H9 (cell line): ENCODE measurements around the gene VEGFB. TPM values are rescaled to one million over a fixed set of nuclear protein-coding genes. Genes with fewer than 3 reads are reported as not detected.

Experiments
- DNase-seq: peaks from one replicate; pipeline ENCODE4 v3.0.0-alpha.2; 2017
- H2AFZ ChIP-seq: one replicate; pipeline ENCODE4 v1.6.1; 2013; ENCODE audit warnings: mild to moderate bottlenecking, low read length, control low read depth, moderate library complexity
- H2AK5ac ChIP-seq: 2 replicates; pipeline ENCODE4 v1.6.1; 2013; ENCODE audit warnings: low read length, control low read depth, mixed read lengths; ENCODE audit not compliant: insufficient read length
- H2BK120ac ChIP-seq: one replicate; pipeline ENCODE4 v1.6.1; 2013; ENCODE audit warnings: low read depth, mild to moderate bottlenecking, low read length, control low read depth, inconsistent platforms; ENCODE audit not compliant: poor library complexity, severe bottlenecking
- H2BK12ac ChIP-seq: 2 replicates; pipeline ENCODE4 v1.6.1; 2013; ENCODE audit warnings: low read length, control low read depth, mixed read lengths, low read depth; ENCODE audit not compliant: insufficient read length
- H2BK15ac ChIP-seq: 2 replicates; pipeline ENCODE4 v1.6.1; 2013; ENCODE audit warnings: low read depth, low read length, control low read depth
- H2BK20ac ChIP-seq: one replicate; pipeline ENCODE4 v1.6.1; 2013; ENCODE audit warnings: low read depth, mild to moderate bottlenecking, low read length, control low read depth, inconsistent platforms; ENCODE audit not compliant: poor library complexity, severe bottlenecking
- H2BK5ac ChIP-seq: 2 replicates; pipeline ENCODE4 v1.6.1; 2013; ENCODE audit warnings: low read length, control low read depth, mixed read lengths; ENCODE audit not compliant: insufficient read length
- H3K14ac ChIP-seq: 2 replicates; pipeline ENCODE4 v1.6.1; 2013; ENCODE audit warnings: low read length, control low read depth; ENCODE audit not compliant: insufficient read depth
- H3K18ac ChIP-seq: 2 replicates; pipeline ENCODE4 v1.6.1; 2013; ENCODE audit warnings: low read depth, mild to moderate bottlenecking, mixed read lengths, low read length, control low read depth; ENCODE audit not compliant: insufficient read length
- H3K23ac ChIP-seq: 2 replicates; pipeline ENCODE4 v1.6.1; 2013; ENCODE audit warnings: low read length, control low read depth, mixed read lengths, low read depth; ENCODE audit not compliant: insufficient read length
- H3K23me2 ChIP-seq: 2 replicates; pipeline ENCODE4 v1.6.1; 2013; ENCODE audit warnings: low read depth, mild to moderate bottlenecking, mixed read lengths, low read length, control low read depth; ENCODE audit not compliant: insufficient read length, poor library complexity, severe bottlenecking
- H3K27ac ChIP-seq: 2 replicates; pipeline ENCODE4 v1.5.1; 2013; ENCODE audit warnings: low read length, control low read depth, mixed read lengths, low read depth; ENCODE audit not compliant: insufficient read length
- H3K27me3 ChIP-seq: 2 replicates; pipeline ENCODE4 v1.6.1; 2013; ENCODE audit warnings: low read length, control low read depth, inconsistent platforms; ENCODE audit not compliant: insufficient read depth
- H3K4ac ChIP-seq: 2 replicates; pipeline ENCODE4 v1.6.1; 2013; ENCODE audit warnings: low read depth, mild to moderate bottlenecking, control low read depth, inconsistent platforms, low read length, moderate library complexity
- H3K4me1 ChIP-seq: 2 replicates; pipeline ENCODE4 v1.6.1; 2013; ENCODE audit warnings: low read length, control low read depth, inconsistent platforms; ENCODE audit not compliant: insufficient read depth
- H3K4me2 ChIP-seq: 2 replicates; pipeline ENCODE4 v1.6.1; 2013; ENCODE audit warnings: low read length, control low read depth, mixed read lengths; ENCODE audit not compliant: insufficient read length, insufficient read depth
- H3K56ac ChIP-seq: 2 replicates; pipeline ENCODE4 v1.6.1; 2013; ENCODE audit warnings: low read depth, mild to moderate bottlenecking, mixed read lengths, low read length, control low read depth; ENCODE audit not compliant: insufficient read length
- H3K79me1 ChIP-seq: 2 replicates; pipeline ENCODE4 v1.6.1; 2013; ENCODE audit warnings: low read depth, mild to moderate bottlenecking, moderate library complexity, low read length, control low read depth, inconsistent platforms; ENCODE audit not compliant: insufficient read depth, poor library complexity, severe bottlenecking
- H3K79me2 ChIP-seq: 2 replicates; pipeline ENCODE4 v1.6.1; 2013; ENCODE audit warnings: low read length, control low read depth, inconsistent platforms; ENCODE audit not compliant: insufficient read depth
- H3K9ac ChIP-seq: 2 replicates; pipeline ENCODE4 v1.6.1; 2013; ENCODE audit warnings: low read length, control low read depth, mixed read lengths; ENCODE audit not compliant: insufficient read length; ENCODE audit errors: extremely low read depth
- H3K9me3 ChIP-seq: one replicate; pipeline ENCODE4 v1.6.1; 2013; ENCODE audit warnings: low read depth, low read length, inconsistent platforms; ENCODE audit not compliant: control insufficient read depth
- H3T11ph ChIP-seq: one replicate; pipeline ENCODE4 v1.6.1; 2013; ENCODE audit warnings: mild to moderate bottlenecking, low read length, control low read depth, inconsistent platforms
- H4K20me1 ChIP-seq: one replicate; pipeline ENCODE4 v1.6.1; 2013; ENCODE audit not compliant: control insufficient read depth, insufficient read length, insufficient read depth
- H4K5ac ChIP-seq: 2 replicates; pipeline ENCODE4 v1.6.1; 2013; ENCODE audit warnings: low read depth, mild to moderate bottlenecking, mixed read lengths, low read length, control low read depth; ENCODE audit not compliant: insufficient read length
- H4K8ac ChIP-seq: replicated peaks from 2 replicates; pipeline ENCODE4 v1.6.1; 2013; ENCODE audit warnings: low read length, control low read depth, mixed read lengths, low read depth; ENCODE audit not compliant: insufficient read length
- H4K91ac ChIP-seq: 2 replicates; pipeline ENCODE4 v1.6.1; 2013; ENCODE audit warnings: low read depth, mild to moderate bottlenecking, moderate library complexity, mixed read lengths, low read length, control low read depth; ENCODE audit not compliant: insufficient read length
- H3K27ac Mint-ChIP-seq, 3 experiments: 2 replicates in 2 of 3; 3 replicates in 1 of 3; pipeline ENCODE4 v1.8.0; 2020 to 2021; ENCODE audit warnings: mixed read lengths in 3 of 3, mild to moderate bottlenecking in 1 of 3, moderate library complexity in 1 of 3
- H3K27me3 Mint-ChIP-seq: 2 replicates; pipeline ENCODE4 v1.8.0; 2021; ENCODE audit warnings: low read depth, mild to moderate bottlenecking, moderate library complexity, mixed read lengths
- H3K36me3 Mint-ChIP-seq, 3 experiments: 2 replicates in 2 of 3; 3 replicates in 1 of 3; pipeline ENCODE4 v1.8.0; 2020 to 2021; ENCODE audit warnings: low read depth in 3 of 3, mixed read lengths in 3 of 3; ENCODE audit not compliant: insufficient read depth in 1 of 3
- H3K4me1 Mint-ChIP-seq, 2 experiments: 2 replicates each; pipeline ENCODE4 v1.8.0; 2020; ENCODE audit warnings: mixed read lengths in 2 of 2
- H3K4me3 Mint-ChIP-seq, 2 experiments: 2 replicates in 1 of 2; 3 replicates in 1 of 2; pipeline ENCODE4 v1.8.0; 2020 to 2021; ENCODE audit warnings: mild to moderate bottlenecking in 2 of 2, mixed read lengths in 2 of 2, moderate library complexity in 1 of 2
- H3K9me3 Mint-ChIP-seq, 2 experiments: 2 replicates in 1 of 2; 3 replicates in 1 of 2; pipeline ENCODE4 v1.8.0; 2020; ENCODE audit warnings: mild to moderate bottlenecking in 2 of 2, mixed read lengths in 2 of 2, moderate library complexity in 1 of 2
- CTCF ChIP-seq: fragments of 200-600 bp; sonication (generic); conservative IDR thresholded peaks from 3 replicates; pipeline ENCODE4 v1.8.0; 2021; ENCODE audit warnings: antibody characterized with exemption, mild to moderate bottlenecking
- WGBS: extraction: QIAGEN DNeasy Blood & Tissue Kit; methylation state at CpG from one replicate; pipeline ENCODE4 v1.1.7; 2013; ENCODE audit warnings: missing lambda C conversion rate, low lambda C conversion rate, mixed read lengths; ENCODE audit not compliant: insufficient read length; ENCODE audit errors: extremely low coverage; 5-methylcytosine and 5-hydroxymethylcytosine counted together
- total RNA-seq: library from RNA; stranded (reverse); gene quantifications from 2 replicates; pipeline ENCODE4 v1.2.1, GENCODE V29; 2021

Gene VEGFB
- total RNA-seq, 1 experiment from 2014 or later: 57.7 TPM

GRCh38 chr11:64219755-64220154 lies 14.6 kb upstream of the VEGFB start:
- Histone ChIP-seq H2BK5ac (no peak overlapping the region), H4K20me1 (no peaks in the 10 kb centered on the region), H3K23ac (no peak overlapping the region), H3K18ac (no peak overlapping the region), H3K56ac (no peak overlapping the region), H4K8ac (no peak overlapping the region), H3K4me1 (no peaks in the 10 kb centered on the region), H3K14ac (no peak overlapping the region), H2BK15ac (no peak overlapping the region), H3K4ac (no peak overlapping the region), H4K91ac (no peak overlapping the region), H3K9me3 (no peaks in the 10 kb centered on the region), H3K27me3 (no peaks in the 10 kb centered on the region), H3K27ac (no peak overlapping the region), H3K4me2 (no peak overlapping the region), H4K5ac (no peak overlapping the region), H2AK5ac (no peak overlapping the region), H2BK12ac (no peak overlapping the region), H3T11ph (no peak overlapping the region), H3K79me1 (no peaks in the 10 kb centered on the region), H3K23me2 (no peaks in the 10 kb centered on the region), H3K9ac (no peak overlapping the region), H2BK120ac (no peak overlapping the region), H2BK20ac (no peak overlapping the region), H3K79me2 (no peaks in the 10 kb centered on the region), H2AFZ (no peak overlapping the region)
- Mint-ChIP-seq H3K27me3 (no peaks in the 10 kb centered on the region; the same call in 1 of the 2 replicates), H3K36me3 (peaks cover 3 to 44% (median 22%) of the 10 kb centered on the region in 3 experiments), H3K9me3 (no peaks in the 10 kb centered on the region), H3K4me1 (peaks cover 3 to 4% of the 10 kb centered on the region in 2 experiments; a peak in 3 of 4 replicates), H3K4me3 (no peak overlapping the region), H3K27ac (no peak overlapping the region)
- no peak for DNase-seq
- TF ChIP-seq CTCF: no peak
- WGBS: no CpG with 5 or more reads among the region's 10 CpGs
